Measurements from ENCODE around the gene ATRN.

- TF ChIP-seq CTCF (IDR thresholded peaks at IDR 0.05) (no peak), EP300 (IDR thresholded peaks at IDR 0.05) (no peak), POLR2A (IDR thresholded peaks at IDR 0.05) (no peak), POLR2AphosphoS5 (IDR thresholded peaks at IDR 0.05) (peak in 1 of 3 donors; percentile 11)
Observed at GRCh38 chr20:3559231-3559630, 88.4 kb downstream of the ATRN start.

Measured in stomach (tissue), 4 donors.